Spinal cord (tissue), 10 donors: Measurements from ENCODE around the gene AHCTF1. TPM values are rescaled to one million over a fixed set of nuclear protein-coding genes. Genes with fewer than 3 reads are reported as not detected.
"Not testable (repeated sequence)": the region's sequence is repeated elsewhere in the genome, so short reads cannot be mapped to it uniquely, and the experiment has no call there.

Experiments used
- DNase-seq, 6 donors: peaks; one replicate each; pipeline versions ENCODE4 v3.0.0 to v3.0.0-alpha.2; 2013 to 2015; ENCODE audit warnings: low spot score in 6 of 6, low read depth in 4 of 6
- H3K27ac ChIP-seq: one replicate; pipeline ENCODE4 v1.5.1; 2013; ENCODE audit warnings: low read depth, low read length, control low read depth
- H3K27me3 ChIP-seq: one replicate; pipeline ENCODE4 v1.6.1; 2013; ENCODE audit warnings: low read length; ENCODE audit not compliant: control insufficient read depth, insufficient read depth
- H3K36me3 ChIP-seq: one replicate; pipeline ENCODE4 v1.6.1; 2013; ENCODE audit warnings: low read length; ENCODE audit not compliant: control insufficient read depth, insufficient read depth
- H3K4me1 ChIP-seq: one replicate; pipeline ENCODE4 v1.6.1; 2013; ENCODE audit warnings: low read length; ENCODE audit not compliant: control insufficient read depth, insufficient read depth
- H3K4me3 ChIP-seq: one replicate; pipeline ENCODE4 v1.5.1; 2013; ENCODE audit warnings: low read depth, low read length, control low read depth
- H3K9me3 ChIP-seq: one replicate; pipeline ENCODE4 v1.6.1; 2013; ENCODE audit warnings: low read length; ENCODE audit not compliant: control insufficient read depth, insufficient read depth
- WGBS: methylation state at CpG from one replicate; pipeline ENCODE4 v1.1.5; 2013; ENCODE audit warnings: missing lambda C conversion rate; ENCODE audit not compliant: insufficient coverage; 5-methylcytosine and 5-hydroxymethylcytosine counted together
- polyA plus RNA-seq, 2 donors: library from polyadenylated mRNA; unstranded; fragments of 120-200 nt; gene quantifications; one replicate each; pipeline ENCODE4 v1.2.1, GENCODE V29; 2013; ENCODE audit not compliant: insufficient read length in 2 of 2
- total RNA-seq, 2 donors: library from RNA; depleted of rRNA in 1 of 2; stranded (reverse); fragments of 120-200 nt in 1 of 2; fragments of >200 nt in 1 of 2; gene quantifications; one replicate each; pipeline versions ENCODE4 v1.2.3 to v1.2.4, GENCODE V29; 2013 to 2014
- donor health status: healthy.

AHCTF1 gene
- total and polyA plus RNA-seq, 4 donors = 28.7 to 33.4 (median 32.1) TPM

DNA sequence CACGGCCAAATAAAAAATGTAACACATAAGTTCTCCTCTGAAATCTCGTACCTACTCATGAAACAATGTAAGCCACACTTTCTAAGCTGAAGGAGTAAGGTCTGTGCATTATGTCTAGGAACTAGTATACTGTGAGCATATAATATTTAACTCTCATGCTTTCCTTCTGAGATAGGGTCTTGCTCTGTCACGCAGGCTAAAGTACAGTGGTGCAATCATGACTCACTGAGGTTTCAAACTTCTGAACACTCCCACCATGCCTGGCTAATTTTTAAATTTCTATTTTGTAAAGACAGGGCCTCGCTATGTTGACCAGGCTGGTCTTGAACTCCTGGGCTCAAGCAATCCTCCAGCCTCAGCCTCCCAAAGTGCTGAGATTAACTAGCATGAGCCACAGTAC is 71.3 kb downstream of the AHCTF1 start:
- Histone ChIP-seq H3K9me3 (no peaks in the 10 kb centered on the region), H3K27me3 (no peaks in the 10 kb centered on the region), H3K27ac (no peak overlapping the region), H3K4me3 (no peak overlapping the region), H3K4me1 (no peaks in the 10 kb centered on the region), H3K36me3 (peaks cover 22% of the 10 kb centered on the region)
- no peak for DNase-seq
- WGBS = 92% methylated on average over 2 of the region's 4 CpGs

DNA sequence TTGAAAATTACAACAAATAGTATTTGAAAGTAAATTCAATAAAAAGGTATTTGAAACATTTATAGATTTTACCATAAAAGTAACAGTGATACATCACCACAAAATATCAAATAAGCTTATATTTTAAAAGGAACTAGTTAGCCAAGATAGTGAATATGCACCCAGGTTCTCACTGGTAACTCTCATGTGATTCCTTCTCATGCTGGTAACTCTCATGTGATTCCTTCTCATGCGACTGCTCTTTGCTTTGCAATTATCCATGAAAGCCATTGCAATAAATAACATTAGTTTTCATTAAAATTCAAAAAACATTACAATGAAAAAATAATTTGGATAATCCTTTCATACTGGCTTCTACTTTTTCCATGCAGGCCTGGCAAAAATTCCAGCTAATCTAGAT is 75.4 kb downstream of the AHCTF1 start:
- WGBS = no CpG with 5 or more reads among the region's 1 CpG
- no peak overlapping the region for H3K27ac ChIP-seq
- no peaks in the 10 kb centered on the region for H3K4me1 ChIP-seq
- no peak for DNase-seq
- H3K4me3 ChIP-seq = no peak overlapping the region
- peaks cover 21% of the 10 kb centered on the region for H3K36me3 ChIP-seq
- no peaks in the 10 kb centered on the region for H3K27me3 ChIP-seq
- H3K9me3 ChIP-seq = no peaks in the 10 kb centered on the region

DNA sequence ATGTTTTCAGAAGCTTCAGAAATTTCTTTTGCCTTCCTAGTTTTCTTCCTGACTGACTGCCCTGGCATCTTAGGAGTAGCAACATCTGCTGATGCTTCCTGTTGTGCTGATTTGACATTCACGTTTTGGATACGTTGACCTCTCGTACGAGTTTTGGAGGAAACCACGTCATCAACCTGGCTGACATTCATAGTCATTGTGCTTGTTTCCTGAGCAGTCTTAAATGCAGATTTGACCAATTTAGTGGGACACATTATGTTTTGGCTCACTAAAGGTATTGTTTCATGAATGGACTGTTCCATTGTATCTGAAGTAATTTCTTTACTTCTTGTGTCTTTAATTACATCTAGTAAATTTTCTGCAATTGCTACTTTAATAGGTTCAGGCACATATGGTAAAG is 81.1 kb downstream of the AHCTF1 start:
- not testable (repeated sequence) for DNase-seq, H3K9me3 ChIP-seq, H3K4me1 ChIP-seq, H3K36me3 ChIP-seq, H3K27ac ChIP-seq, H3K27me3 ChIP-seq, H3K4me3 ChIP-seq
- no CpG with 5 or more reads among the region's 5 CpGs for WGBS

DNA sequence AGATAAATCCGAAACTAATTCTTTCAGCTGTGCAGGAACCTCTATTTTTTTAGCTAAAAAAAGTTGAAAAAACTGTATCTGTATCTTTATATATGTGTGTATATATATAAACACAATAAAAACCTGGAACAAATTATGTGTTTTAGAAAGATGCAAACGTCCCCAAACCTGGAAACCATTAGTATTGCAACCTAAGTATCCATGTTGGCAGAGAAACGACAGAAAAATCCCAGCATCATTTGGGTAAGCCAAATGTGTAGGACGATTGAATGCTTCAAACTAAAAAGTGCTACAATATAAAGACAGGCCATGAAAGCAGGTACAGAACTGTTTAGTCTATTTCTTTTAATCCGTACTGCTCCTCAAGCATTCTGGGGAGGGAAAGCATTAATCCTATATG is 87.9 kb downstream of the AHCTF1 start:
- no peak for DNase-seq
- no CpG with 5 or more reads among the region's 5 CpGs for WGBS
- H3K4me1 ChIP-seq = no peaks in the 10 kb centered on the region
- no peaks in the 10 kb centered on the region for H3K27me3 ChIP-seq
- H3K4me3 ChIP-seq = no peak overlapping the region
- no peaks in the 10 kb centered on the region for H3K9me3 ChIP-seq
- peaks cover 15% of the 10 kb centered on the region for H3K36me3 ChIP-seq
- H3K27ac ChIP-seq = no peak overlapping the region

DNA sequence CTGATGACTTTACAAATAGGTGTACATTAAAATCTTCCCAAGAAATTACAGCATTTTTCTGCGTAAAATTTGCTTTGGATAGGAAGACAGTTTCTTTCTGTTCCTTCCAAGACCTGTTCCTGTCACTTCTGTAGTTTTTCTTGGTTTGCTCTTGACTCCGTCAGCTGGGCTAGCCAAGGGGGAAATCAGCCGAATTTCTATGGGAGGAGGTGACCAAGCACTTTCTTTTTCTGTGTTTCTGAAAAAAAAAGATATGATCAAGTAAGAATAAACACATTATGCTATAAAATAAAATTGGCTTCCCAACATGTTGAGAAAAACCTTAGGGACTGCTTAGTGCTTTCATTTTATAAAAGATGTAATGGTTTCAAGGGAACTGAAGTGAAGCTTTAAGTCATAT is 91.0 kb downstream of the AHCTF1 start:
- not testable (repeated sequence) for H3K27ac ChIP-seq, H3K9me3 ChIP-seq, H3K4me1 ChIP-seq, H3K4me3 ChIP-seq, H3K27me3 ChIP-seq, H3K36me3 ChIP-seq, DNase-seq
- WGBS = no CpG with 5 or more reads among the region's 3 CpGs

DNA sequence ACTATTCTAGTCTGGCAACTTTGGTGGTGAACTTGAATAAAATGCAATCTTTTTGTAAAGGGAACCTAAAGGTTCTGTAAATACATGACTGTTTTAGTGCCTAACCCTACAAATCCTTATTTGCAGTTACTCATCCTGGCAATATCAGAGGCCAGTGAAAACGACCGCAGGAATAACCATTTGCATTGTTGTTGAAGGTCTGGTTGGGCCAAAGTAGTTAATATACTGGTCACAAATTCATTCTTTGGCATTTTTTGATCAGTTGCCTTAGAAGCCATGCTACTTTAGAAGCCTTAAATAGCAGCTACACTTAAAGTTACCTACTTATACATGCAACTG is 93.7 kb downstream of the AHCTF1 start:
- peaks cover 3% of the 10 kb centered on the region for H3K36me3 ChIP-seq
- no peak overlapping the region for H3K27ac ChIP-seq
- H3K9me3 ChIP-seq = no peaks in the 10 kb centered on the region
- no peak for DNase-seq
- WGBS = no CpG with 5 or more reads among the region's 2 CpGs
- H3K4me3 ChIP-seq = no peak overlapping the region
- H3K27me3 ChIP-seq = no peaks in the 10 kb centered on the region
- no peaks in the 10 kb centered on the region for H3K4me1 ChIP-seq

DNA sequence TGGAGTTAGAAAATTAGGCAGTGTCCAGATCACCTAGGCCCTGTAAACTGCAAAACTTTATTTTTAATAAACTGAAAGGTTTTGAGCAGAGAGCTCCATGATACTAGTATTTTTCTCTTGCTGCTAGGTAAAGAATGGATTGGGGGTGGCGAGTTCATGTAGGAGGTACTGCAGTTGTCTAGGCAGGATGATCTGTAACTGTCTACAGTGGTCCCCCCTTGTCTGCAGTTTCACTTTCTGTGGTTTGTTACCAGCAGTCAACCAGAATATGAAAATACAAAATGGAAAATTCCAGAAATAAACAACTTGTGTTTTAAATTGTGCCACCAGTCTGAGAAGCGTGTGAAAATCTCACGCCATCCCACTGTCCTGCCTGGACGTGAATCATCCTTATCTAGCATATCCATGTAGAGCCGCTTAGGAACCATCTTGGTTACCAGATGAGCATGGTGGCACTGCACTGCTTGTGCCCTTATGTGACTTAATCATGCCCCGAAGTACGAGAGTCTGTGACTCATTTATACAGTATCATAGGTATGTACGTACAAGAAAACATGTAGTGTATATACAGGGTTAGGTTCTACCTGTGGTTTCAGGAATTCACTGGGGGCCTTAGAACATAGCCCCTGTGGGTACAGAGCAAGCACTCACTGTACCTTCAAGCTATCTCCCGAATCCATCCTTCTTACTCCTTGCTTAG is 94.2 kb downstream of the AHCTF1 start:
- Histone ChIP-seq H3K27me3 (no peaks in the 10 kb centered on the region), H3K27ac (no peak overlapping the region), H3K4me1 (no peaks in the 10 kb centered on the region), H3K4me3 (no peak overlapping the region), H3K36me3 (peaks cover 3% of the 10 kb centered on the region), H3K9me3 (no peaks in the 10 kb centered on the region)
- 98% methylated on average over 4 of the region's 9 CpGs for WGBS
- no peak for DNase-seq

DNA sequence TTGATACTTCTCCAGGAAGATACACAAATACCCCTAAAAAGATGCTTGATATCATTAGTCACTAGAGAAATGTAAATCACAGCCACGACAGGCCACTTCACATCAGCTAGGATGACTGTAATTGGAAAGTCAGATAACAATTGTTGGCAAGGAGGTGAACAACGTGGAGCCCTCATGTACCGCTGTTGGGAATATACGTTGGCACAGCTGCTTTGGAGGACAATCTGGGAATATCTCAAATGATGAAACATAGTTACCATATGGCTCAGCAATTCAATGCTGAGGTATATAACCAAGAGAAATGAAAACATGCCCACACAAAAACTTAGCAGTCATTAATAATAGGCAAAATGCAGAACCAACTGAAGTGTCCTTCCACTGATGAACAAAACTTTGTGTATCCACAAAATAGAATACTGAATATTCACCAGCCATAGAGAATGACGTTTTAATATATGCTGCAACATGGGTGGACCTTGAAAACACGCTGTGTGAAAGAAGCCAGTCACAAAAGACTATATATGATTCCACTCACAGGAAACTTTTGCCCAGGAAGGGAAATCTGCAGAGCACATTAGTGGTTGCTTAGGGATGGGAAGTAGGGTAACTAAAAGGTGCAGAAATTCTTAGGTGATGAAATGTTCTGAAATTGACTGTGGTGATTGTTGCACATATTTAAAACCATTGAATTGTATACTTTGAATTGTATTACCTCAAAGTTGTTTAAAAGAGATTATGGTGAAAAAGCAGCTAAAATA is 95.4 kb downstream of the AHCTF1 start:
- DNase-seq = no peak
- no CpG with 5 or more reads among the region's 6 CpGs for WGBS
- Histone ChIP-seq H3K9me3 (no peaks in the 10 kb centered on the region), H3K27ac (no peak overlapping the region), H3K27me3 (no peaks in the 10 kb centered on the region), H3K36me3 (no peaks in the 10 kb centered on the region), H3K4me1 (no peaks in the 10 kb centered on the region), H3K4me3 (no peak overlapping the region)

DNA sequence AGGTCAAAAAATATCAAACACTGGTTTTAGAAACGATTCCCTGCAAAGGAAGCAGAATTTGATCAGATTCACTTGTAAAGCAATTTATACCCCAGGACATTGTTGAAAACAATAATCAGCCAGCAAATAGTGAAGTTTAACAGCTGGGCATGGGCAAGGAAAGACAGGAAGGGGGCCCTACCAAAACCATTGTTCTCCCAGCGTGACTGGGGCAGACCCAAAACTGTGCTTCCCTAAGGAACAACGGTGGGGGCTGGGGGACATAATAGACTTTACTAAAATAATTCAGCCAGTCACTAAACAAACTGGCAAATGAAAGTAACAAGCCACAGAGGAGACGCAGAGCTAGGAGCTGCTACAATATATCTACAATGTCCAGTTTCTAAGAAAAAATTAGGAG is 100.2 kb downstream of the AHCTF1 start:
- DNase-seq = no peak
- no peak overlapping the region for H3K4me3 ChIP-seq
- H3K9me3 ChIP-seq = no peaks in the 10 kb centered on the region
- H3K27ac ChIP-seq = no peak overlapping the region
- no peaks in the 10 kb centered on the region for H3K4me1 ChIP-seq
- WGBS = 61% methylated on average over 3 of the region's 4 CpGs
- H3K27me3 ChIP-seq = no peaks in the 10 kb centered on the region
- H3K36me3 ChIP-seq = no peaks in the 10 kb centered on the region

DNA sequence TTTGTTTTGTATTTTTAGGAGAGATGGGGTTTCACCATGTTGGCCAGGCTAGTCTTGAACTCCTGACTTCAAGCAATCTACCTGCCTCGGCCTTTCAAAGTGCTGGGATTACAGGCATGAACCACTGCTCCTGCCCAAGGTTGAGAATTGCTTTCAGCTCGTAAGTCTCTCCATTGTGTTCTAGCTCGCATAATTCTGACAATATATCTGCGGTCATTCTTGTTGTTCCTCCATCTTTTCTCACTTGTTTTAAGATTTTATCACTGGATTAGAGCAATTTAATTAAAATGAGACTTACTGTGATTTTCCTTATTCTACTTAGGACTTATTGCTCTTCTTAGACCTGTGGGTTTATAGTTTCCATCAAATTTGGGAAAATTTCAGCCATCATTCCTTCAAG is 102.9 kb downstream of the AHCTF1 start:
- 100% methylated on average over 1 of the region's 4 CpGs for WGBS
- Histone ChIP-seq H3K4me3 (no peak overlapping the region), H3K27ac (no peak overlapping the region), H3K9me3 (no peaks in the 10 kb centered on the region), H3K36me3 (no peaks in the 10 kb centered on the region), H3K27me3 (no peaks in the 10 kb centered on the region), H3K4me1 (no peaks in the 10 kb centered on the region)
- DNase-seq = no peak
